Activated CD8-positive, alpha-beta memory T cell treated with anti-CD3 and anti-CD28 coated beads for 36 hours (primary cell): ENCODE measurements around the gene MAGEA11. TPM values are rescaled to one million over a fixed set of nuclear protein-coding genes. Genes with fewer than 3 reads are reported as not detected.
"Not testable (repeated sequence)": the region's sequence is repeated elsewhere in the genome, so short reads cannot be mapped to it uniquely, and the experiment has no call there.

ENCODE experiments used
- CTCF ChIA-PET: fragments of 350-600 bp; sonication (Branson Sonifier 250); formaldehyde crosslinking; loops from one replicate; lab custom pipeline; 2021; ENCODE audit warnings: antibody characterized with exemption; lab: Charles Lee
- POLR2A ChIA-PET: fragments of 350-600 bp; sonication (Branson Sonifier 250); formaldehyde crosslinking; loops from one replicate; lab custom pipeline; 2021; ENCODE audit warnings: antibody characterized with exemption; lab: Charles Lee
- total RNA-seq, 2 experiments: library from RNA; stranded (reverse); gene quantifications; one replicate each; pipeline ENCODE4 v1.2.3, GENCODE V29; 2021

MAGEA11 gene
- total RNA-seq, result not detected

GRCh38 chrX:149711545-149712236 lies at the start of gene MAGEA11:
Gene MAGEA11, plus strand, starts transcription at chrX:149712060. Its CDS starts 1,100 bp downstream, at chrX:149713160.
- ChIA-PET POLR2A (no interaction called here), CTCF (no interaction called here)

- POLR2A ChIA-PET, result not testable (repeated sequence)
Measured at GRCh38 chrX:149675088-149675487, 36.8 kb upstream of the MAGEA11 start.

DNA sequence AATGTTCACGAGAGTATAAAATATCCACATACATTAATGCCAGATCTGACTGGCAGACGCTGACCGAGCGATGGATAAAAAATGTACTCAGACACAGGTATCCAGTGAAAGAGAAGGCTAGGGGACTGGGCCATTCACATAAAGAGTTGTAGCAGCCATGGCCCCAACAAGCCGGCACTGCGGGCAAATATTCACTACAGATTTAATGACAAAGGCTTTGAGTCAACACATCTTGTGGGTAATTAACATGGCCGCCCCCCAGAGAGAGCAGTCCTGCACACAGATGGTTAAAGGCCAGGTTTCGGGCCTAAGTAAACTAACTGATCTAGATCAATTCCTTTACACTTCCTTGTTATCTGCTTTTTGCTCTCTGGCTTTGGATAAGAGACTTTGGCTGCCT lies 36.3 kb upstream of the MAGEA11 start:
- CTCF ChIA-PET, POLR2A ChIA-PET: not testable (repeated sequence)

More at GRCh38 chrX:149675088-149675487, 36.8 kb upstream of the MAGEA11 start:
- CTCF ChIA-PET, result not testable (repeated sequence)

DNA sequence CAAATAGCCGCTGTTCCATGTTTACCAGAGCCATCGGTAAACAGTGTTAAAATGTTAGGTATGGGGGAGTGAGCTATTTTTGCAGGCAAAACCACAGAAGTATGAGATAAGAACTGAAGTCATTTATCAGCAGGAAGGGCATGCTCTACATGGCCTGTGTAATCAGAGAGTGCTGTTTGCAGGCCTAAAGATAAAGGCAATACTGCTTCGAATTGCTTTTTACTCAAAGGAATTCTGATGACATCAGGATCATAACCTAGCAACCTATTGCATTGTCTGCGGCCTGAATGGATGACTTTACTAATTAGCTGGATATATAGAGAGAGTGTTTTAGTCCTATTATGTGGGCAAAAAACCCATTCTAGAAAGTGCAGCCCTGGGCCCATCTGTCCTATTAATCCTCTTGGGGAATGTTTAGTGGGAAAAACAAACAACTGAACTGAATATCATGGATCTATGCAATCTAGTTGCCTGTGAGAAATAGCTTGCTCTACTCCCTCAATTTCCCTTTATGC lies 32.6 kb upstream of the MAGEA11 start:
- CTCF ChIA-PET, POLR2A ChIA-PET: not testable (repeated sequence)

- ChIA-PET CTCF (no interaction called here), POLR2A (no interaction called here)
Measured at GRCh38 chrX:149681182-149681581, 30.7 kb upstream of the MAGEA11 start.

- ChIA-PET CTCF (no interaction called here), POLR2A (no interaction called here)
Measured at GRCh38 chrX:149682031-149682430, 29.8 kb upstream of the MAGEA11 start.

DNA sequence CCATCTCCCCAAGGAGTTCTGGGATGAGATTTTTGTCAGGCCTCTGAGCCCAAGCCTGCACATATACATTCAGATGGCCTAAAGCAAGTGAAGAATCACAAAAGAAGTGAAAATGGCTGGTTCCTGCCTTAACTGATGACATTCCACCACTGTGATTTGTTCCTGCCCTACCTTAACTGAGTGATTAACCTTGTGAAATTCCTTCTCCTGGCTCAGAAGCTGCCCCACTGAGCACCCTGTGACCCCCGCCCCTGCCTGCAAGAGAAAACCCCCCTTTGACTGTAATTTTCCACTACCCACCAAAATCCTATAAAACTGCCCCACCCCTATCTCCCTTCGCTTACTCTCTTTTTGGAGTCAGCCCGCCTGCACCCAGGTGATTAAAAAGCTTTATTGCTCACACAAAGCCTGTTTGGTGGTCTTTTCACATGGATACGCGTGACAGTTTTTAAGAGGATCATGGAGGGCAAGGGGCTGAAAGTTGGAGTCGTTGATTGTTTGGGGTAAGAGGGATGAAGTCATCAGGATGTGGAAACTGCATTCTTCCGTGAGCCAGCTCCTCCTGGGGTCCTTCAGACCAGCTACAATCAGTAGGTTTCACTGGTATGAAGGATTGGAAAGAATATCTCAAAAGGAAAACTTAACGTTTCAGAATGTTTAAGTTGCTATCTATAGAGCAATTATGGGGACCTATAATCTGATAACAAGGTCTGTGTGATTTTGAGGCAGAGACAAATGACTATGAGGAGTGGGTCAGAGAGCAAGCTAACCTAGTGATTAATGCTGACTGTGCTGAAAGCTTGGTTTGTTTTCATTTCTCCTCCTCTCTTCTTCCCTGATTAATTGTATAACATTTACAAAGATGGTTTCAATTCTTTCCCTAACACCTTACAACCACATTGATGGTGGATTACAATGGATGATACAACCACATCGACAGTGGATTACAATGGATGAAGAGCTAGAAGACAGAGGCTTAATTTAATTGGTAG lies 28.6 kb upstream of the MAGEA11 start:
- ChIA-PET POLR2A (no interaction called here), CTCF (no interaction called here)

- ChIA-PET POLR2A (no interaction called here), CTCF (no interaction called here)
Measured at GRCh38 chrX:149683966-149684730, 27.7 kb upstream of the MAGEA11 start.

DNA sequence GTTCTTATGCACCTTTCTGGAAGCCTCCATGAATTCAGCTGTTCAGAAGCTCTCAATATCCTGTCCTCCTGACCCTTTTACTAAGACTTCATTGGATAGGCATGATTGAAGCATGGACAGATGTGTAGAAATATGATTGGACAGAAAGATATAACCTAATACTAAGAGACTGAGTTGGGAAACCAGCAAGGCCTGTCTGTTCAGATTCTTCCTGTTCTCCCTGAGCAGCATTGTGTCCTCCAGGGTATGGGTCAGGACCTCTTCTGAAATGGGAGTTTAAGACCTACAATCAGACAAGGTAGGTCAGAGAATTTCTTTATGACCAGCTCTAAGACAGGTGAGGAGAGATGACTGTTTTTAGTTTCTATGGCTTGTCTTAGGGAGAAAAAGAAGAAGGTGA lies 23.9 kb upstream of the MAGEA11 start:
- CTCF ChIA-PET, result no interaction called here
- POLR2A ChIA-PET, result no interaction called here

DNA sequence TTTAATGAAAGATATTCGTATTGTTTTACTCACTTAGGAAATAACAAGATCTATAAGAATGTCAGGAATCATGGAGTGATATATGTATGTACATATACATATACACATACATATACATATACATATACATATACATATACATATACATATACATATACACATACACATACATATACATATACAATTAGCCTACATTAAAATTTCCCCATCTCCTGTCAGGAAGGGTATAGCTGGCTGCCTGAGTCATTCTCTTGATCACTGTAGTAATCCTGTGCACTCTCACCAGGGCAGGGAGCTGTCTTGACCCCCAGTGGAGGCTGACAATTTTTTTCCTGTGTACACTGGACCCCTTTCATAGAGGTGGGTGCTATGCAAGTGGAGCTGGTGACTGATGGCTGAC lies 23.3 kb upstream of the MAGEA11 start:
- ChIA-PET CTCF (no interaction called here), POLR2A (no interaction called here)

GRCh38 chrX:149691794-149692193 lies 20.1 kb upstream of the MAGEA11 start:
- ChIA-PET POLR2A (no interaction called here), CTCF (no interaction called here)

GRCh38 chrX:149692686-149693272 lies 19.1 kb upstream of the MAGEA11 start:
- POLR2A ChIA-PET, CTCF ChIA-PET: not testable (repeated sequence)

- POLR2A ChIA-PET, result no interaction called here
- CTCF ChIA-PET, result no interaction called here
Measured at GRCh38 chrX:149699761-149700160, 12.1 kb upstream of the MAGEA11 start.

GRCh38 chrX:149704664-149705063 lies 7.2 kb upstream of the MAGEA11 start:
- POLR2A ChIA-PET, result no interaction called here
- CTCF ChIA-PET, result no interaction called here

DNA sequence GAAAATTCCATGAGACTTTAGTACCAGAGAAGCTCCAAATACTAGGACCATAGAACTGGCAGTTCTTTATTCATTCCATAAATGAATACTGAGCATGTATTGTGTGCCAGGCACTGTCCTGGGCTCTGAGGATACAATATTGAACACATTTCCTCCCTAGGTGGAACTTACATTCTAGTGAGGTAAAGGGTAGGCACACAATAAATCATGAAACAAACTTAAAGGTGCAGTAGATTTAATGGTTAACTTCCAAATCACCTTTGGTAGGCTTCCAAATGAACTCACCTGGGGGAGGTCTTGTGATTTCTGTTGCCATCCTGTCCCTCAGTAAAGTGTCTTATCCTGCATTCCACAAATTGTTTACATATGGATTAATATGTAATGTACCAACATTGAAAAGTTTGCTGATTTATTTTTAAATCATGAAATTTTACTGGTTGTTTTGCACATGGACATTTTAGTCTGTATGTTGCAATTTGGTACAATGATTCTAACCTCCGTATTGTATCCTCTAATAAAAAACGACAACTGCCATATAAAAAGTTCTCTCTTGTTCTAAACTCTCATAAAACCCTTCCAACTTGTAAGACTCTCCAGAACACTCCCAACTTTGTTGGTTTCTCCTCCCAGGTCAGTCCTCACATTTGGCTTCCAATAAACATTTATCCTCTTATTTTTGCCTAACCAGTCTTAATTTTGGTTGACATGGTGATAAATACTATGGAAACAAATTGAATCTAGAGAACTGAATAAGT lies 4.5 kb upstream of the MAGEA11 start:
- ChIA-PET POLR2A (no interaction called here), CTCF (no interaction called here)

DNA sequence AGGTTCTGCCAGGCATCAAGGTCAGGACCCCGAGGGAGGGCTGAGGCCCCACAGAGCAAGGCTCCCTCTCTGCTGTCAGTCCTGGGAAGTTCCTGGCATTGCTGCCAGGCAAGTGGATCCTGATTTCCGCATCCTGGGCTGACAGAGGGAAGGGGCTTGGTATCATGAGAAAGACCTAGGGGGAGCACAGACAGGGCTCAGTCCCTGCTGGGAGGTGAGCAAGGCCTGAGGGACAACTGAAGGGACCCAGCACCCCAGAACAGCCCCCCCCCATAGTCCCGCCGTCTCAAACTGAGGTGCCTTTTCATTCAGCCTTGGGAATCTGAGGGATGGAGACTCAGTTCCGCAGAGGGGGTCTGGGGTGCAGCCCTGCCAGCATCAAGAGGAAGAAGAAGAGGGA lies 971 bp downstream of the MAGEA11 start:
- ChIA-PET CTCF (no interaction called here), POLR2A (no interaction called here)

DNA sequence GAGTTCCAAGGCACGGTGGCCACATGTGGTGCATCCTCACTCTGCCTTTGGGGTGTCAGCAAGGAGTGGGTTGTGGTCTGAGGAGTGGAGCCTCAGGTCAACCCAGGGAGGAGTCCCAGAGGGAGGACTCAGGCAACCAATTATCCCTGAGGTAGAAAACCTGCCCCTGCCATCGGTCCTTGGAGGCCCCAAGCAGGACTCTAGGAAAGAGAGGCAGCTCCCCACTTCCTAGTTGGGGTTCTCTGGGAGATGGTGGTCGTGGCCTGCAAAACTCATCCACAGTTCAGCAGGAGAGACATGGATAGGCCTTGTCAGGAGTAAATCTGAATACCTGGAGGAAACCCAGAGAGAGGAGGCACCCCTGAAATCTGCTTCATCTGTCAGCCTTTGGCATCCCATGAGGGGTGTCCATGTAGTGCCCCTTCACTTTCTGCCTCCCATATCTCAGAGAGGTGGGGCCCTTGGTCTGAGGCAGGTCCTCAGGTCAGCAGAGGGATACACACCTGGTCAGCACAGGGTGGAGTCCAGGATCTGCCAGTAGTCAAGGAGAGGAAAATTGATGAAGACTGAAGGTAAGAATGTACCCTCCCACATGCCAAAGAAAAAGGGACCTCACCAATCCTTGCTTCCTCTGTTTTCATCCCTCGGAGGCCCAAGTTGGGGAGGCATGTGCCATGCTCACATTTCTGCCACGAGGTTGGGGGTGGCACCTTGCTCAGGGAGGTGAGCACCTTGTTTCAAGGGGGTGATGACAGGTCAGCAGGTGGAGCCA lies 1.6 kb downstream of the MAGEA11 start:
- ChIA-PET POLR2A (no interaction called here), CTCF (no interaction called here)

DNA sequence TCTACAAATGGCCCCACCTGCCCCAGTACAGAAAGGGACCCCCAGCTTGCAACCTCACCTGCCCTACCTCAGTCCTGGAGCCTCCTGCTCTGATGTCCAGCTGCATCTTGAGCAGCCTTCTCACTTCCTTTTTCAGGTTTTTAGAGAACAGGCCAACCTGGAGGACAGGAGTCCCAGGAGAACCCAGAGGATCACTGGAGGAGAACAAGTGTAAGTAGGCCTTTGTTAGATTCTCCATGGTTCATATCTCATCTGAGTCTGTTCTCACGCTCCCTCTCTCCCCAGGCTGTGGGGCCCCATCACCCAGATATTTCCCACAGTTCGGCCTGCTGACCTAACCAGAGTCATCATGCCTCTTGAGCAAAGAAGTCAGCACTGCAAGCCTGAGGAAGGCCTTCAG lies 3.6 kb downstream of the MAGEA11 start:
- ChIA-PET POLR2A (no interaction called here), CTCF (no interaction called here)
